MV-4-11 (cell line): Measurements from ENCODE around the gene TBC1D1.
A peak's percentile ranks its signal among the peaks of the same experiment; 100 is the strongest.

Experiments used
- DNase-seq: peaks from one replicate; lab custom pipeline; 2025; lab: John Stamatoyannopoulos, UW

Gene TBC1D1

DNA sequence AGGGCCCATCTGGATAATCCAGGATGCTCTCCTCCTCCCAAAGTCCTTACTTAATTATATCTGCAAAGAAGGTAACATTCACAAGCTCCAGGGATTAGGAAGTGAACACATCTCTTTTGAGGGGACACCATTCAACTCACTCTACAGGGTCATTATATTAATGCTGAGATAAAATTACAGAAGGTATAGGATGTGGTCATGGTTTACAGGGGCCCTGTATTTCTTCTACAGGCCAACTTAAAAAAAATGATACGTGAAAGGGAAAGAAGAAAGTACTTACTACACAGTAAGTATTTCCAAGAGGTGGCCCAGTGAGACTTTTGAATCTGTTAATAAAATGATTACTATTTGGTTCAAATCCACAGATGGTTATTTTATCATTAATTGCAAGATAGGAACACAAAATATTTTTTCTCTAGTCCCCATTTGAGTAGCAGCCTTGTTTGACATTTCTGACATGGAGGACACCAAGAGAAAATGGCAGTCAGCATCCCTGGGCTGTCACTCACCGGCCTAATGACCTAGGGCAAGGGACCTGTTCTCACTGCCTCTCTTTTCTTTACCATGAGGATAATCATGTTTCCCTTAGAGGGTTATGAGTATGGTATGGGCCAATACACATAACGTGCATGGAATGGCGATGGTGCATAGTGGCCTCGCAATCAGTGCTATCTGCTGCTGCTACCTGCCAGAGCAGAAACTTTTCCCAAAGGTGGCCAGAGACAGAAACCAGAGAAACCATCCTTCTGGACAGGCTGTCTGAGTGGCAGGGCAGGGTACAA is 209.8 kb downstream of the TBC1D1 start:
- no peak for DNase-seq

- no peak for DNase-seq
Observed at GRCh38 chr4:38101563-38101962, 210.7 kb downstream of the TBC1D1 start.

- no peak for DNase-seq
Observed at GRCh38 chr4:38102957-38103588, 212.2 kb downstream of the TBC1D1 start.

GRCh38 chr4:38105475-38106220 is 214.8 kb downstream of the TBC1D1 start:
- DNase-seq: no peak

DNA sequence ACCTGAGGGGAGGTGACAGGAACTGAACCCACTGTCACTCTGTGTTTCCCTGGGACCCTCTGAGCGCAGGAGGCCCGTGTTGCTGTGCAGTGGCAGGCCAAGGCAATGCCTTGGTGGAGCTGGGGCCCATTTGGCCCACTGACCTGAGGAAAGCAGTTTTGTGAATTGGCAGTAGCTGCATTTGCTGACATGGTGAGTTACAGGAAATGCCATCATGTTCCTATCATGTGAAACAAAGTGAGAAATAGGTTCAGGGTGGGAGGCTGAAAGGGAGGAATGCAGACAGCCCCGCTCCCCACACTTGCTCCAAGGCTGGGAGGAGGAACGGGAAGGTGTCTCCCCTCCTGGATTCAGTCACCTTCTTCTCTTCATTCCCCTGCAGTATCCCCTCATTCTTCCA is 215.4 kb downstream of the TBC1D1 start:
- DNase-seq: no peak

GRCh38 chr4:38106886-38107514 is 216.1 kb downstream of the TBC1D1 start:
- no peak for DNase-seq

DNA sequence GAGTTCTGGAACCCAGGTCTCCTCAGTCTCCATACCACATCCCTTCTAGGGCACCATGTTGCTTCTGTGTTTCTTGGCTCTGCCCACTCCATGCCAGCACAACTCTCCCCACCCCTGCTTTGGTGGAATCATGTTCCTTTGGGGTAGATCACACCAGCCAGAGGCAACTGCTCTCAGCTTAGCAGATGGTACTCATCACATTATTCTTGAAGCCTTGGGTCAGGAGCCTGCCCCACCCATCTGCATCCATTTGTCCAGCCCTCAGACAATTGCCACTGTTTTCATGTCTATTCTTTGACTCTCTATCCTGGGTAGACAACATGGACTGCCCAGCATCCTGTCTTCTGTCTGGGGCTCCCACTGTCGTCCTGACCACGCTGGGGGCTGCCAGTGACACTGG is 216.9 kb downstream of the TBC1D1 start:
- DNase-seq: no peak

DNA sequence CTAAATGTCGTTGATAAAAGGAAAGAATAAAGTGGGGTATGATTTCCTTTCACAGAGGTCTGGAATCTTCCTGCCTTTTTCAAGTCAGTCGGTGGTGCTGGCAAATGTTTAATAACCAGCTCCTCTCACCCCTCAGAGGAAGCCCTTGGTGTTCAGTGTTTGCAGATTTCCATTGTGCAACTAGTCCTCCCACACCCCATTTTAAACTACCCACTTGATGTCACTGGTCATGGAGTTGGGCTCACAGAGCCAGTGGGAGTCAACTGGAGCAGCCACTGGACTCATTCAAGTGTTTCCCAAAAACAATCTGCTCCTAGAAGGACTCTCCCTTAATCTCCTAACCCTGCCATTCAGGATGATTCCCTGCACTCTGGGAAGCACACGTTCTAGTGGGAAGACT is 218.5 kb downstream of the TBC1D1 start:
- no peak for DNase-seq

DNA sequence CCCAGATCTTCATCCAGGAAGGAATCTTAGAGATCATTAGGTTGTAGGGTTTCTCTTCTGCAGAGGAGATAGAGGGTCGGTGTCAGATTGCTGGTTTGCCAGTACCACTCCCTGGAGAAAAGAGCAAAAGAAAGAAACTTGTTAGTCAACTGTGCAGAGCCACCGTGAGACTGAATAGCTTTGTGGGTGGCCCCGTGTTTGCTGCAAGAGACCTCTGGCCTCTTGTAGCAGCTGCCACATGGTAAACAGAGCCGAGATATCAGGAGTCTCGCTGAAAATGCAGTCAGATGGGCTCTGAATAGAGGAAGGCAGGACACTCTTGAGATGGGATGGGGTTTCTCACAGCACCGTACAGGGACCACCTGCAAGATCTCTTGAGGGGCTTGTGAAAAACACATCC is 219.0 kb downstream of the TBC1D1 start:
- no peak for DNase-seq

- no peak for DNase-seq
Observed at GRCh38 chr4:38111024-38111423, 220.1 kb downstream of the TBC1D1 start.

- no peak for DNase-seq
Observed at GRCh38 chr4:38111717-38112116, 220.8 kb downstream of the TBC1D1 start.

- no peak for DNase-seq
Observed at GRCh38 chr4:38113132-38113531, 222.2 kb downstream of the TBC1D1 start.

DNA sequence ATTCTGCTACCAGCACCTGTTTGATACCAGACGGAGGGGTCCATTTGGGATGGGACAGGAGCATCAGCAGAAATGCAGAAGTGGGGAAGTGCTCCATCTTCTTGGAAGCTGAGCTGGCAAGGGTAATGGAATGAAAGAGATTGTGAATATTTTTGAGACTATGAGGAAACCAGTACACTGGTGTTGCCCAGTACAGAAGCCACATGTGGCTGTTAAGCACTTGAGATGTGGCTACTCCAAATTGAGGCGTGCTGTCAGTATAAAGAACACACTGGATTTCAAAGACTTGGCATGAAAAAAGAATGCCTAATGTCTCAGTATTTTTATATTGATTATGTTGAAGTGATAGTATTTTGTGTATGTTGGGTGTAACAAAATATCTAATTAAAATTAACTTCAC is 222.7 kb downstream of the TBC1D1 start:
- DNase-seq: no peak

DNA sequence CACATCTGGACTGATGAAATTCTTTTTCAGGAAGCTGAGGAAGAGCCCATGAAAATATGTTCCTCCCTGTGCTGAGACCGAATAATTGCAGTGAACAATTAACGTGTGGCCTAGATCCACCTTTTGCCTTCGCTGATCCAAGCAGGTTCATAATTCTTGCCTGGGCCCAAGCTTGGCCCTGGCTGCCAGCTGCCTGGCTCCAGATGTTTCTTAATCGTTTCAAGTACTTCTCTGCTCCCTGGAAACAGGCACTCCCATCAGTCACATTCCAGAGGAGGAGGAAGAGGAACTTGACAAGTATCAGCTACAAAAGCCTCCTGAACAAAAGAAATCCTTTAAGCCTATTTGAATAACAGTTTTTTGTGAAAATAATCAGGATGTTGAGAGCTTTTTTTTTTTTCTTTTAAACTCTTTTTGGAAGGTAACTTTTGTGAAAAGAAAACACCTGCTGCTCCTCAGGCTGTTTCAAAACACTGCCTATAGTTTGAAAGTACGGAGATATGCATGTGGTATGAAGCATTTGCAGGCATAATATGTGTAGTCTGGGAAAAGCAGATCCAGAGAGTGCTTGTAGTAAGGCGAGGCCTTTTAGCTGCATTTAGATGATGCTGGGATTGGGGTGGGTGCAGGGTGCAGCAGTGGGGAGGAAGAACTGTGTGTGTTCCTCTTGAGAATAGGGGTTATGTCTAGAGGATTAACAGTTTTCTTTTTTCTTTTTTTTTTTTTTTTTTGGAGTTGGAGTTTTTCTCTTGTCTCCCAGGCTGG is 223.7 kb downstream of the TBC1D1 start:
- no peak for DNase-seq

GRCh38 chr4:38115601-38116000 is 224.7 kb downstream of the TBC1D1 start:
- no peak for DNase-seq

GRCh38 chr4:38117591-38117990 is 226.7 kb downstream of the TBC1D1 start:
- peak; percentile 4 for DNase-seq

DNA sequence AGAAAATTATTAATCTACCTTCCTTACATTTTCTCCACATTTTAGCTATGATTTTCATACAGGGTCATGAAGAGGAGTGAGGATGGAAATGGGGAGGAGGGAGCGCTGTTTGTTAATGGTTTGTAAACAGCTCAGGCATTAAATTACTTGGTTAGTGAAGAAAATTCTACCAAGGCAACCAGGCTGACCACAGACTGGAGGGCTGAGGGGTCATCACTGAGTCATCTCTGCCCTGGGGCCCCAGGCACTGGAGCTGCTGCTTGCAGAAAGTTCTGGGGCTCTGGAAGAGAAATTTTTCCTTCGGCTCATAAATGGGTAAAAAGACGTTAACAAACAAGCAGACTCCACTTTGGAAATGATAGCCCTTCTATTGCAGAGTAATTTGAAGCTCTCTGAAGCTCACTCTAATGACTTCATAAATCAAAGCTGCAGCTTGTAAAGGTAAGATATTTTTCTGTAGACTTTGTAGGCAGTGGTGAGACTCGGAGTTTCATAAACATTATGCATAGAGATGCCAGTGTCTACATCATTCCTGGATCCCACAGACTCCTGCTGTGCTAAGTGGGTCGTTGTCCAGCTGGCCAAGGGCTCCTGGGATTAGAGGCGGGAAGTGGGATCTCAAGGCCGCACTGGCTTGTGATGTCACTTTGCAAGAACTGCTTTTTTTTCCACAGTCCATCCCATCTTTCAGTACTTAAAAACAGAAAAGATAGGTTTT is 228.9 kb downstream of the TBC1D1 start:
- DNase-seq: no peak

- DNase-seq: no peak
Observed at GRCh38 chr4:38120772-38121171, 229.9 kb downstream of the TBC1D1 start.

DNA sequence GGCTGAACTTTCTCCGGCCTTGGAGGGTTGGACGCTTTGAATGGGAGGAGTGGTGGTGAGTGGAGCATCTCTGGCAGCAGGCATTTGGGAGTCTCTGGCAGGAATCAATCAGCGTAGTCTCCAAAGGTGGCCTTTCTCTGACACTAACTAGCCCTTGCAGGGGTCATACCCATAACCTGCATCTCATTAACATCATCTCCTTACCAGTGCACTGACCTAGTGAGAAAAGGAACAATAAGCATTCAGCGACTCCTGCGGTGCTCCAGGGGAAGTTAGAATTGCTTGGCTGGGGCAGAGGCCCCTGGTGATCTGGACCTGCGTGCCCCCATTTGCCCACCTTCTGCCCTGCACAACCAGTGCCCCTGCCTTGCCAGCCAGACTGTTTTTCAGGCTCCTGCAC is 231.2 kb downstream of the TBC1D1 start:
- DNase-seq: no peak

- no peak for DNase-seq
Observed at GRCh38 chr4:38123555-38123954, 232.7 kb downstream of the TBC1D1 start.

GRCh38 chr4:38124961-38125360 is 234.1 kb downstream of the TBC1D1 start:
- no peak for DNase-seq
